GM23338 (cell line): Measurements from ENCODE around the gene PCSK6. TPM values are rescaled to one million over a fixed set of nuclear protein-coding genes. Genes with fewer than 3 reads are reported as not detected.
"Not testable (repeated sequence)": the region's sequence is repeated elsewhere in the genome, so short reads cannot be mapped to it uniquely, and the experiment has no call there.

Experiments used
- ATAC-seq: fragments of 200-7000 bp; cut with Tn5 transposase; 3 replicates; pipeline ENCODE4 v1.9.1; 2020
- DNase-seq: peaks from one replicate; pipeline ENCODE4 v3.0.0-alpha.2; 2015; ENCODE audit warnings: low spot score
- H2AFZ ChIP-seq: fragments of 200-600 bp; sonication (generic); 2 replicates; pipeline ENCODE4 v1.8.0; 2016; ENCODE audit warnings: antibody characterized with exemption, mild to moderate bottlenecking, moderate library complexity
- H3F3A ChIP-seq: fragments of 200-600 bp; sonication (generic); replicated peaks from 2 replicates; pipeline ENCODE4 v1.8.0; 2017; ENCODE audit warnings: antibody characterized with exemption, mixed run types, low read depth
- H3K27ac ChIP-seq: fragments of 200-600 bp; sonication (generic); 2 replicates; pipeline ENCODE4 v1.6.1; 2016; ENCODE audit warnings: low read depth
- H3K27me3 ChIP-seq: fragments of 200-600 bp; sonication (generic); 2 replicates; pipeline ENCODE4 v1.8.0; 2016; ENCODE audit warnings: mild to moderate bottlenecking, mixed run types, moderate library complexity; ENCODE audit not compliant: insufficient read depth
- H3K36me3 ChIP-seq: fragments of 200-600 bp; sonication (generic); 2 replicates; pipeline ENCODE4 v1.8.0; 2016; ENCODE audit warnings: mild to moderate bottlenecking; ENCODE audit not compliant: insufficient read depth
- H3K4me1 ChIP-seq: fragments of 200-600 bp; sonication (generic); 2 replicates; pipeline ENCODE4 v1.8.0; 2016; ENCODE audit warnings: mild to moderate bottlenecking, moderate library complexity; ENCODE audit not compliant: insufficient read depth
- H3K4me2 ChIP-seq: fragments of 200-600 bp; sonication (generic); 2 replicates; pipeline ENCODE4 v1.7.1; 2017; ENCODE audit warnings: mixed run types
- H3K4me3 ChIP-seq: fragments of 200-600 bp; sonication (generic); 2 replicates; pipeline ENCODE4 v1.6.1; 2016; ENCODE audit warnings: mixed run types
- H3K79me2 ChIP-seq: fragments of 200-600 bp; sonication (generic); replicated peaks from 2 replicates; pipeline ENCODE4 v1.8.0; 2017; ENCODE audit warnings: mild to moderate bottlenecking; ENCODE audit not compliant: insufficient read depth
- H3K9me2 ChIP-seq: fragments of 200-600 bp; sonication (generic); 2 replicates; pipeline ENCODE4 v1.8.0; 2017; ENCODE audit not compliant: insufficient read depth
- H4K20me1 ChIP-seq: fragments of 200-600 bp; sonication (generic); replicated peaks from 2 replicates; pipeline ENCODE4 v1.8.0; 2017; ENCODE audit warnings: mild to moderate bottlenecking; ENCODE audit not compliant: insufficient read depth
- H3K27ac Mint-ChIP-seq: 2 replicates; pipeline ENCODE4 v1.8.0; 2020; ENCODE audit warnings: inconsistent platforms, mild to moderate bottlenecking, moderate library complexity, mixed read lengths
- H3K27me3 Mint-ChIP-seq: 3 replicates; pipeline ENCODE4 v1.8.0; 2022; ENCODE audit warnings: low read depth, mild to moderate bottlenecking, moderate library complexity, mixed read lengths, inconsistent platforms; ENCODE audit not compliant: insufficient read depth, poor library complexity
- H3K36me3 Mint-ChIP-seq: 3 replicates; pipeline ENCODE4 v1.8.0; 2021; ENCODE audit warnings: low read depth, mild to moderate bottlenecking, inconsistent platforms, moderate library complexity, mixed read lengths
- H3K4me1 Mint-ChIP-seq: 3 replicates; pipeline ENCODE4 v1.8.0; 2020; ENCODE audit warnings: mild to moderate bottlenecking, inconsistent platforms, mixed read lengths
- H3K4me3 Mint-ChIP-seq: 3 replicates; pipeline ENCODE4 v1.8.0; 2021; ENCODE audit warnings: moderate library complexity, mild to moderate bottlenecking, inconsistent platforms, mixed read lengths
- H3K9me3 Mint-ChIP-seq: 3 replicates; pipeline ENCODE4 v1.8.0; 2020; ENCODE audit warnings: moderate library complexity, mild to moderate bottlenecking, inconsistent platforms, mixed read lengths
- ETS1 ChIP-seq: IDR thresholded peaks from 2 replicates; pipeline ENCODE4 v1.6.1; 2016; ENCODE audit warnings: antibody characterized with exemption
- JUNB ChIP-seq: IDR thresholded peaks from one replicate; pipeline ENCODE4 v1.6.1; 2016; ENCODE audit warnings: antibody characterized with exemption; ENCODE audit not compliant: unreplicated experiment
- POLR2AphosphoS5 ChIP-seq: IDR thresholded peaks from 2 replicates; pipeline ENCODE4 v1.6.1; 2016; ENCODE audit warnings: antibody characterized with exemption, low read depth
- ZNF114 ChIP-seq: fragments of 250-450 bp; sonication (Bioruptor Pico); IDR thresholded peaks from 2 replicates; pipeline ENCODE4 v1.5.0; 2020; ENCODE audit warnings: mild to moderate bottlenecking, moderate library complexity
- ZNF331 ChIP-seq: fragments of 250-450 bp; sonication (Bioruptor Pico); IDR thresholded peaks from 2 replicates; pipeline ENCODE4 v1.5.0; 2020; ENCODE audit warnings: low read depth, mild to moderate bottlenecking, moderate library complexity
- polyA plus RNA-seq: library from polyadenylated mRNA; unstranded; fragments of >200 nt; fragmentation: Nextera tagmentation; extraction: Ambion mirVana; gene quantifications from 2 replicates; pipeline ENCODE4 v1.2.1, GENCODE V29; 2016
- total RNA-seq: library from RNA; depleted of rRNA; stranded (reverse); fragments of >200 nt; shearing (Covaris generic); gene quantifications from 2 replicates; pipeline ENCODE4 v1.2.3, GENCODE V29; 2014

Gene PCSK6
- total and polyA plus RNA-seq, 2 experiments from 2014 or later: 1.7 to 6.7 TPM

GRCh38 chr15:101375006-101375405, 114.5 kb downstream of the PCSK6 start:
- not testable (repeated sequence) for H2AFZ ChIP-seq, H3K27ac Mint-ChIP-seq, H3K4me3 Mint-ChIP-seq, H3K4me2 ChIP-seq, H3K36me3 ChIP-seq, H3F3A ChIP-seq, H3K9me3 Mint-ChIP-seq, H3K4me3 ChIP-seq, H3K79me2 ChIP-seq, H3K27ac ChIP-seq, H4K20me1 ChIP-seq, ATAC-seq, H3K9me2 ChIP-seq, H3K27me3 ChIP-seq, H3K27me3 Mint-ChIP-seq, H3K36me3 Mint-ChIP-seq, DNase-seq
- H3K4me1 ChIP-seq: peaks cover 13% of the 10 kb centered on the region
- H3K4me1 Mint-ChIP-seq: peaks cover 24% of the 10 kb centered on the region; the same call in 2 of the 3 replicates

DNA sequence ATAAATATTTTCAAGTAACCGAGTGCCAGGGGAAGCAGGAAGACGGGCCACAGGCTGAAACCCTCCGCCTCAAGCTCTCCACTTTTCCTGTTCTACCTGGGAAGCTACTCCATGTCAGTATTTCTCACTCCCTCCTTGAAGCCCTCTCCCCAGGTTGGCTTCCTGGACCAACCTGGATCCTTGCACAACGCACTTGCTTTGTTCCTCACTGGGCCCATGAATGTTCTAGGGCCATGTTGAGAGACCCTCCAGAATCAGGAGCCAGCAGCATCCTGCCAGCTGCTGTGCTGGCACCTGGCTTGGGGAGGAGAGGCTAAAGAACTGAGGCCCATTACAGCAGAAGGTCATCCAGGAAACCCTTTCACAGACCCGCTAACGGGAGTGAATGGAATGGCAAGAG, 115.2 kb downstream of the PCSK6 start:
- H3K79me2 ChIP-seq: no peaks in the 10 kb centered on the region
- peaks cover 24% of the 10 kb centered on the region; the same call in 2 of the 3 replicates for H3K4me1 Mint-ChIP-seq
- H3K9me3 Mint-ChIP-seq: no peaks in the 10 kb centered on the region
- H3K27ac Mint-ChIP-seq: no peak overlapping the region
- no peak overlapping the region for H3K4me3 Mint-ChIP-seq
- no peaks in the 10 kb centered on the region for H3K36me3 Mint-ChIP-seq
- no peaks in the 10 kb centered on the region for H4K20me1 ChIP-seq
- TF ChIP-seq ETS1: no peak
- no peak for TF ChIP-seq JUNB
- H3K27ac ChIP-seq: no peak overlapping the region
- H3F3A ChIP-seq: no peaks in the 10 kb centered on the region
- peaks cover 1% of the 10 kb centered on the region for H3K27me3 Mint-ChIP-seq
- no peak overlapping the region for H3K4me3 ChIP-seq
- no peaks in the 10 kb centered on the region for H3K27me3 ChIP-seq
- no peak overlapping the region for H2AFZ ChIP-seq
- DNase-seq (no peak), ATAC-seq (no peak)
- no peaks in the 10 kb centered on the region for H3K9me2 ChIP-seq
- peaks cover 13% of the 10 kb centered on the region for H3K4me1 ChIP-seq
- H3K4me2 ChIP-seq: no peak overlapping the region
- no peaks in the 10 kb centered on the region for H3K36me3 ChIP-seq

DNA sequence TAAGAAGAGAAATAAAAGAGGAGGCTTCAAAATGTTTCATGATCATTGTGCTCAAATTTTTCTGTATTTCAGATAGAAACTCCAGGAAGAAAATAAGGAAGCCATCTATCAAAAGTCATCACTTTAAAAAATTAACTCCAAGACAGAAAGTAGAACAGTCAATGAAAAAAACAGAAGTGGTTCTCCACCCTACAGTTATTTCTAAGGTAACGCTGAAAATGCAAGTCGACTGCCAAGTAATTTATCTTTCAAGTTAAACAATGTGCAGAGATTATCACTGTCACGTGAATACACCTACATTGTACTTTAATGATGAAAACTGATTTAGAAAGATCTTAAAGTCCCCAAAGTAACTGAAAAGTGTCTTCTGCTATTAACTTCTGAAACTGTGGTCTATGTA, 115.9 kb downstream of the PCSK6 start:
- H3K79me2 ChIP-seq: no peaks in the 10 kb centered on the region
- no peaks in the 10 kb centered on the region for H3K9me2 ChIP-seq
- no peak overlapping the region for H3K4me3 ChIP-seq
- Mint-ChIP-seq H3K4me3 (no peak overlapping the region), H3K27ac (no peak overlapping the region), H3K4me1 (peaks cover 24% of the 10 kb centered on the region; the same call in 2 of the 3 replicates), H3K27me3 (peaks cover 1% of the 10 kb centered on the region), H3K36me3 (no peaks in the 10 kb centered on the region), H3K9me3 (no peaks in the 10 kb centered on the region)
- H3F3A ChIP-seq: no peaks in the 10 kb centered on the region
- H3K4me1 ChIP-seq: peaks cover 13% of the 10 kb centered on the region
- no peak overlapping the region; the same call in 1 of the 2 replicates for H2AFZ ChIP-seq
- H3K27ac ChIP-seq: no peak overlapping the region
- DNase-seq (no peak), ATAC-seq (no peak)
- H3K4me2 ChIP-seq: peak overlapping the region; percentile 83; the same call in 1 of the 2 replicates
- TF ChIP-seq ZNF331 (CRISPR knock-in tag) (no peak), POLR2AphosphoS5 (no peak), ZNF114 (CRISPR knock-in tag) (no peak)
- H3K27me3 ChIP-seq: no peaks in the 10 kb centered on the region
- no peaks in the 10 kb centered on the region for H4K20me1 ChIP-seq
- no peaks in the 10 kb centered on the region for H3K36me3 ChIP-seq
